Embryonic facial prominence (tissue), 1 donor: Measurements from ENCODE around the gene ST8SIA4.
A peak's percentile ranks its signal among the peaks of the same experiment; 100 is the strongest.

Source experiments
- DNase-seq: peaks from one replicate; pipeline ENCODE4 v3.0.0-alpha.2; 2016; ENCODE audit errors: extremely low spot score

Gene ST8SIA4, protein sequence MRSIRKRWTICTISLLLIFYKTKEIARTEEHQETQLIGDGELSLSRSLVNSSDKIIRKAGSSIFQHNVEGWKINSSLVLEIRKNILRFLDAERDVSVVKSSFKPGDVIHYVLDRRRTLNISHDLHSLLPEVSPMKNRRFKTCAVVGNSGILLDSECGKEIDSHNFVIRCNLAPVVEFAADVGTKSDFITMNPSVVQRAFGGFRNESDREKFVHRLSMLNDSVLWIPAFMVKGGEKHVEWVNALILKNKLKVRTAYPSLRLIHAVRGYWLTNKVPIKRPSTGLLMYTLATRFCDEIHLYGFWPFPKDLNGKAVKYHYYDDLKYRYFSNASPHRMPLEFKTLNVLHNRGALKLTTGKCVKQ

DNA sequence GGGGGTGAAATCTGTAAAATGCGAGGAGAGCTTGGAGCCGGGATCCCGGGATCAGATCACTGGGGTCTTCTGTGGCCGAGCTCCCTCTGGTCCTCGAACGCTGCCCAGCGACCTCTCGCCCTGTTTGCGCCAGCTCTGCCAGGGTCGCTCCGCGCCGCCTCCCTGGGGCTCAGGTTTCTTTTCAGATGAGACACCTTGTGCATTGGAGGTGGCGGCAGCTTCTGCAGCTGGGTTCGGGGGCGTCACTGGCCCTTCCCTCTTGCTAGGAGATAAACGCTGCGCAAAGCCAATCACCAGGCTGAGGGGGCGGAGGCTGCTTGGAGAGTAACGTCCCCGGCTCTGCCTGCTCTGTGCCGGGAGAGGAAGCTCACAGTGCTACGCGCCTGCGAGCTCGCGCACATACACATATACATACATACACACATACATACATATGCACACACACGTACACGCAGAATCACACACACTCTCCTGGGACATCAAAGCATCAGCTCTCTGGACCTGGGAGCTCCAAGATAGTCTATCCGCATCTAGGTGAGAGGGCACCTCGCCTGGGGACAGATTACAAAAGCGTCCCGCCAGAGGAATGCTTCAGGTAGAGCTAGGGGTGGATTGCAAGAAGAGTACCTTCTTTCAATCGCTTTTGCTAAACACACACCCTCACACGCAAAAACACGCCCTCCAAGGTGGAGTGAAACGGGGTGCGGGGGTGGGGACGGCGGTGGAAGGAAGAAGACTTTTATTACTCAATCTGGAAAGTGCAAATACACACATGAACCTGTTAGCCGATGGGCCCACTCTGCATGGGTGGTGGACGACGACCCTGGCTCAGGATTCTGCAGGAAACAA, at the start of gene ST8SIA4:
TSS of gene ST8SIA4 (minus strand) at position 244 of the 849 bp plus-strand sequence. CDS start 327 bp downstream, outside the sequence.
- DNase-seq: peak; percentile 42

DNA sequence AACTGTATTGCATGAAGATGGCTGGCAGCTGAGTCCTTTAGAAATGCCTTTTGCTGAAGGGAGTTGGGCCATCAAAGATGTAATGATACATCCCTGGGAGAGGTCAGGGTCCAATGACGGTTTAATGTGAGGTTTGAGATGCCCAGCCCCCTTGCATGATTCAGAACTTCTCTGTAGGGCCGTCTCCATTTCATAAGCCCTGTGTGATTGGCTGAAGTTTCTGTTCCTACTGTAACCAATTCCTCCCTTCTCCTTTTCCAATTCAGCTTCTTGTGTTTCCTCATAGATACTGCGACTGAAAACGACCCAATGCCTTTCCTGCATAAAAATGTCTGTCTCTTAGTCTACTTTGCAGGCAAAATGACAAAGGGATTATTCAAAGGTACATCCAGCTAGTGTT, 47.9 kb upstream of the ST8SIA4 start:
- no peak for DNase-seq

DNA sequence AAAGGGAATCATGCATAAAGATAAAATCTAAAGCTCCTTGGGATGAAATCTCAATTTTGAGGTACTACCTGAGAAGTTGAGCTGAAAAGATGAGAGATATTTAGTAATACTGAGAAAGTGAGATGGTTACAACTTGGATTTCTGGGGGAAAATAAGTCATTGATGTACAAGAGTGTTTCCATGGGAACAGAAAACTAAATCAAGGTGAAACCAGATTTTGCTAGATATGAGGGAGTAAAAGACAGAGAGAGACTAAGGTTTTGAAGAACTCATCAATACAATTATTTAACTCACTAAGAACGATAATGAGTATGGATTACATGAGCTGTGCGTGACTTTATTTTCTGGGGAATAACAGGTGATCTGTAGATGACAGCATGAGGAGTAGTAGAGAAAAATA, 10.2 kb upstream of the ST8SIA4 start:
- DNase-seq: no peak

DNA sequence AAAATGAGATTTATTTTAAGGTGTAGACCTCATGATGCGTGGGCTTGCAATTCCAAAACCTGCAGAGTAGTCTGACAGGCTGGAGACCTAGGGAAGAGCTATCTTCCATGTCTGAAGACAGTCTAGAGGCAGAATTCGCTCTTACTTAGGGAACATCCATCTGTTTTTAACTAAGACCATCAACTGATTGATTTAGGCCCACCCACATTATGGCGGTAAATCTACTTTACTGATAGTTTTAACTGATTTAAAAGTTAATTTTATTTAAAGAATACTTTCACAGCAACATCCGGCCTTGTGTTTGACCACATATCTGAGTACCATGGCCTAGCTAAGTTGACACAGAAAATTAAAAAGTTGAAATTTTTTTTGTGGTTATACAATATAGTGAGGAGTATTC, 6.0 kb upstream of the ST8SIA4 start:
- no peak for DNase-seq

DNA sequence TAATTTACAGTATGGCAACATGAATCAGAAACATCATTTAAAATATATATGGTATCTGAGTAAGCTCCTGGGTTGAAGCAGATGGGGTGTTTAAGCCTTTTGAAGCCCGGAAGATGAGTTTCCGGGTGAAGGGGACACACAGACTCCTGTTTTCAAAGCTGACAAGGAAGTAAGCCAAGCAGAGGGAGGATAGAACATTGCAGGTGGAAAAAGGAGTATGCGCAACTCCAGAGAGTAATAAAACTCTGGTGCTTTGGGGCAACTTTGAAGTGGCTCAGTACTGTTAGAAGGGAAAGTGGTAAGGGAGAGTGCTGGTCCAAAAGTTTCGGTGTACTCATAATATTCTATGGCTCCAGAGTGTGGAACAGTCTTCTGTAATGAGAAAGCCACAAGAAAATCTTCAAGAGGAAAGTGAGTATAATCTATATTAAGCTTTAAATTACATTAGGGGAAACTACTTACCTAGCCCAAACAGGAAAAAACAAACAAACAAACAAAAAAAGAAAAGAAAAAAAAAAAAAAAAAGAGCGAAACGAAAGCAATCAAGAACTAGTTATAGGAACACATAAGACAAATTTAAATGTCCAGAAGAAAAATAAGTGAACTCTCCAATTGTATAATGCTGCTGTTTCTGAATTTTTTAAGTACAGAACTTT, 2.3 kb upstream of the ST8SIA4 start:
- no peak for DNase-seq

DNA sequence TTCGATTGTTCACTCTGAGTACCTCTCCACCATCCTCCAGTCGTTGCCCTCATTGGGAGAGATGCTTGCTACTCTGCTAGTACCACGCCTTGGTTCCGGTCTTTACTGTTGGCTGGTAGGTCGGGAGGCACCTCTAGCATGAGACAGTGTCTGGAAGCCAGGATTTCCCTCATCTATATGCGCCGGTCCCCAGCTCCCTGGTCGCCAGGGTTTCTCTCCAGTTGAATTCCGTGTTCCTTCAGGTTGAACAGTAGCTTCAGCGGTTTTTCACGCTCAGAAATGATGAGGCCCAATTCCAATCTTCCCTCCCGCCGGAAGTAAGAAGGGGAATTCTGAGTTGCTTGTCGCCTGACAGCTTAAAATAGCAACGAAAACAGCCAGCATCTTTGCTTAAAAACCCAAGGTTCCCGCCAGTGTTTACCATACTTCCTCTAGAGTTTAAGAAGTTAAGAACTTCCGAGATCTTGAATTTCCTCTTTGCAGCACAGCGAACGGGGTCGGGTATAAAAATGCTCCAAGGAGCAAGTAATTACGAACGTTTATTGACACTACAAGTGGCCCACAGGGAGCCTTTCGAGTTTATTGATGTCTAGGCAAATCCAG, 1.3 kb upstream of the ST8SIA4 start:
- no peak for DNase-seq

DNA sequence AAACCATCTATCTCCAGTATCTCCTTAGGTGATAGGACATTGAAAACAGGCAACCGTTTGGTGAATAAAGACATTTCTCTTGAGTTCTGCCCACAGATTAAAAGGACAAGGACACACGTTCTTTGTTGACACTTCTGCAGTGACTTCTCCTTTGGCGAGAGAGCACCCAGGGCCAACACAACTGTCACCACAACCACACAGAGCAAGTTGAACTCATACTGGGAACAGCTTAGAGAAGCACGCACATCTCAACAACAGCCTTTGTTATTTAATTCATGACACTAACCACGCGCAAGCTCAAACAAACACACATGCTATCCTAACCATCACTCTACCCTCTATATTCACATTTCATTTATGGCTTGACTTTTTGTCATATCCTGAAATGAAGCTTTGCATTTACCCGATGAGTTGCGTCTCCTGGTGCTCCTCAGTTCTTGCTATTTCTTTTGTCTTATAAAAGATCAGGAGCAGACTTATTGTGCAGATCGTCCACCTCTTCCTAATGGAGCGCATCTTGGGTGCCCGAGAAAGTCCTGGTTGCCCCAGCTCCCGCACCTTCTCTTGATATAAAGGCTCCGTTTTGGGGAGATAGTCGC, 543 bp downstream of the ST8SIA4 start:
- no peak for DNase-seq

DNA sequence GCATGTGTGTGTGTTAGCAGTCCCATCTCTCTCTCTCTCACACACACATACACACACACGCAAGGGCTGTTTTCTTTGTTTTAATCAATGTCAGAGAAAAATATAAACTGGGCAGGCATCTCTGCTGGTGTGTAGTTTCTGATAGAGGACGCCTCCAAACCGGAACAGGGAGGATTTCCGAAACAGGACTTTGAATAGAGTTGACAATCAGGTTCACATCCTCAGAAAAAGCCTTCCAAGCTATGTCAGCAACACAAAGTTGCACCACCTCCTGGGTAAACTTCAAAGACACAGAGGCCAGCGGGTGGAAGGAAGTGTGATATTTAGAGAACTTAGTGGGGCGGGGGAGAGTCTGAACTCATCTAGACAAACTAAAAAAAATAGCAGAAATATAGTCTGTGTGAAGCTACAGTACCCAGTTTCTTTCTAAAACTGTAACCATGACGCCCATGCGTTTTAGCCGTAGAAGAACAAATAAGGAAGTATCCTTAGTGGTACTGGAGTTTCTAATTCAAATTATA, 1.2 kb downstream of the ST8SIA4 start:
- DNase-seq: no peak

DNA sequence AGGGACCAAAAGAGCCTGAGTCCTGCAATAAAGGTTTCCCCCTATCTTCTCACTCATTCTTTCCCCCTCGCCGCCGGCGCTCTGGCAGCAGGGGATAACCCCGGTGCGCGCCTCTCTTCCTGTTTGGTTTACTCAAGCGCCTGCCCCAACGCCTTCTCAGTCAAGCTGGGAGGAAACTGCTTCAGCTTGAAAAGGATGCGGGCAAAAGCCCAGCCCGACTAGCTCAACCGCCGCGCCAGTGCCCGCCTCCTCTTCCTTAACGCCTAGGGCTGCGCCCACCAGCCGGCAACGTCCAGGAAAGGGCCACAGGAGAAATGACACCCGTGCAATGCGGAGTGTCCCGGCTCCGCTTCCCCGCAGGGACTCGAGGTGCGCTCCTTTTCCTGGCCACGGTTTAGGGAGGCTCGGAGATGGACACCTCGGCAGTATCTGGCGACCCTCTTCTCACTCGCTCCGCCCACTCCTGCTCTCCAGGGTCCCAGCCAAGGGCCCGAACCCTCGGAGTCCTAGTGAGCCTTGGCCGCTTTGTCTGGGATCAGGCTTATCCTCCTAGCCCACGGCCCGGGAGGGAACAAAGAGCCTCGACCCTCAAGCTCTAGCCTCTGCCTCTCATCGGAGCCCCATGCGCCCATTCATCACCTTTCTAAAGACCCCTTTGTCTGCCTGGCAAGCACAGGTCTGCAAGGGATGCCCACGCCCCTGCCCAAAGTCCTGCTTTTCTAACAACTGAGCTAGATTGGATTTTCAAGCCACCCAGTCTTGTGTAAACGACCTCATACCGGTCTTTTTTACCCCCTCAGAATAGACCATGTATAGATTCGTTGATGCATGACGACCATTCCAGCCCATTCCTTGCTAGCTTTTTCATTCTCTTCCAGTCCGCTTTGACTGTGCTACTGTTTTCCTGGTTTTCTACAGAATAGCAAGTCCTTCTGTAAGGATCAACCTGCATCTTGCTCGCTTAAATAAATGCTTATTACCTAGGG, 2.0 kb downstream of the ST8SIA4 start:
- no peak for DNase-seq

DNA sequence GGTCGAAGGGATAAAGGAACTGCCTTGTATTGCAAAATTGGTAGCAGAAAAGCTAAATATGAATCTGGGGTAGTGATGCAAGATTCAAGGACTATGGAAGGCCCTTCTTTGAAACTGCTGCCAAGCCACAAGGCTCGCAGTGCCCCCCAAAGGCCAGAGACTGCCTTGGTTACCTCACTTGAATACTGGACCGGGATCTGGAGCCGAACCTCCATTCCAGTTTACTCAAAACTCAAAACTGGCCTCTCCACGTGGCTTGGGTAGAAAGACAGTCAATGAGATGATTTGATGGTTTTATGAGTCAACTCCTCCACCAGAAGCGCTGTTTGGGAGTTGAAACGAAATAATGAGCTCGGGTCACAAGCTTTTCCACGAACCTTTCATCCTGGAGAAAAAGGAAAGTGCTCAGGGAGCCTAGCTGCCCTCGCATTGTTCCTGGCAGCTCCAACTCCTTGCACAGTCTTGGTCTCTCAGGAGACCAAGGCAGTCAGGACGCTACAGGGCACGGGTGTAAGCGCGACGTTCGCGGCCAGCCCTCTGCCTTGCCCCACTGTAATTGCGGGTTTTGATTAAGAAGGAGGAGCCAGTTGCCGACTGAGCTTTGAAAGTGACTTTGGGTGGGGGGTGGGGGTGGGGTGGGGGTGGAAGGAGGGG, 2.8 kb downstream of the ST8SIA4 start:
- no peak for DNase-seq

DNA sequence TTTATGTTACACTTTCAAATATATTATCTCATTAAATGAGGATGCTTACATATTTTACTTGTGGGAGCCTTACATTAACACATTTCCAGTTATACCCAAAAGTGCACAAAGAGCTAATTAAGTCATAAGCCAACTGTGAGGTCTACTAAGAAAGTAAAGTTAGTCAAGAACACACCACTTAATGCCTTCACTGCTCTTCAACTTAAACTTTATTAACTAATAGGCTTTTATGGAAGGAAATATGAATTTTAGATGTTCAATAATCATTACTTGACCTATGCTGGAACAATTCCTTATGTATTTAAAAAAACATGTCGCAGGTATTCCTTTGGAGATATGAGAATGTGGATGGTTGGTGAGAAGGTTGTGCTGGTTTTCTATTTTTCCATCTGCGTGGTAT, 3.4 kb downstream of the ST8SIA4 start:
- no peak for DNase-seq

DNA sequence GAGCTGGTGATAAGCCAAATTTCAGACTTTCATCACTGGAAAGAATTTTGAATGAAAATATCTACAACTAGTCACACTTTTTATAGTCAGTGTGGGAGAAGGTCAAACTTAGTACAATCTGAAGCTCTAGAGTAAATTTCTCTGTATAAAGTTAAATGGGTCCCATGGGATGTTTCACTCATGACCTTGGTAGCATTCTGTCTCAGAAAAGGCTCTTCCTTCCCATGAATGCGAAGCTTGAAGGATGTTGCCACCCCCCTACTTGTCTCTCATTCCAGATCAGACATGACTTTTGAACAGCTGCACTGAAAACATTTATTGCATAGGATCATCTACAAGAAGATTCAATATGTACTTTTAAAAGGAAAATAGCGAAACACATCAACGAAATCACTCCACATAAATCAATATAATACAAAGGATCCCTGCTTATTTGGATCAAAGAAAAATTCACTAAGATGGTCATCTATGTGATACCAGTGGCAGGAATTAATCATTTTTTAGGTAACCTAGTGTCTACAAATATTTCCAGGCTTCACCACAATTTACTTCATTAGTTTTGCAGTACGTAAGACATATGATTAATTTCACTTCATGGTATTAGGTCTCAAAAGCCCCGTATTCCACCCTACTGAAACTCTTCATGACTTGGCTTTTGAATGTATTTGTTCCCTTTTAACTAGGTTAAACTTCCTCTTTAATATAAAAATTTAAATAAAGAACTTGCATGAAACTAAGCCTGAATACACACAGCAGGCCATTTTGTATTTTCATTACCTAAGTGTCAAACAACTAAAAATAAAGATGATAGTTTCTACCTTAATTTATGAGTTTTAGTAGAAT, 4.4 kb downstream of the ST8SIA4 start:
- DNase-seq: no peak

DNA sequence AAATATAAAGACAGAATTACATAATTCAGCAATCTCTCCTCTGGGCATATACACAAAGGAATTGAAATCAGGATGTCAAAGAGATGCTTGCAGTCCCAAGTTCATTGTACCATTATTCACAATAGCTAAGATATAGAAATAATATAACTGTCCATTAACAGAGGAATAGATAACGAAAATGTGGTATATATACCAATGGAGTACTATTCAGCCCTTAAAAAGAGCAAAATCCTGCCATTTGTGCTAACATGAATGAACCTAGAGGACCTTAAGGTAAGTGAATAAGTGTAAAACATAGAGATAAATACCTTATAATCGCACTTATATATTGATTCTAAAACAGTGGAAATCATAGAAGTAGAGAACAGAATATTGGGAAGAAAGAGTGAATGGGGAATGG, 7.0 kb downstream of the ST8SIA4 start:
- DNase-seq: no peak

DNA sequence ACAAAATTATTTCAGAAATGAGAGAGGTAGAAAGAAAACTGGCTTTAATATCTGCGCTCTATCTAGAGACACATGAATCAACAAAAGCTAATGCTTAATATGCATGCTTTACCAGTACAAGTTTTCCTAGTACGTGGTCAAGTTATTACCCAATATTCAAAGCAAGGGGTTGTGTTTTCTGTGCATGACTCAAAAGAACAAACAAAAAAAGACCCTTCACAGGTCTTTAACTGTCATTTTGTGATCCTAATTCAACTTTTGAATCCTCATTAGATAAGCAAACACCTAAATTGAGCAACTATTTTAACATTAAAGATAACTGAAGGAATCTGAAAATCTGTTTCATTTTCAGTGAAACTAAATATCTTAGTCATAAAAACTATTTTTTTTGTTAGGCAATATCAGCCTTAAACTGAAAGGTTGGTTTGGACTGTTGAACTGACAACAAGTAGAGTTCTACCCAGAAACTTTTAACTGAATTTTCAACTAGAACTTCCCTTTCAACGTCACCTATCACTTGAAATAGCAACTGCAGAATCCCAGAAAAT, 12.5 kb downstream of the ST8SIA4 start:
- no peak for DNase-seq

DNA sequence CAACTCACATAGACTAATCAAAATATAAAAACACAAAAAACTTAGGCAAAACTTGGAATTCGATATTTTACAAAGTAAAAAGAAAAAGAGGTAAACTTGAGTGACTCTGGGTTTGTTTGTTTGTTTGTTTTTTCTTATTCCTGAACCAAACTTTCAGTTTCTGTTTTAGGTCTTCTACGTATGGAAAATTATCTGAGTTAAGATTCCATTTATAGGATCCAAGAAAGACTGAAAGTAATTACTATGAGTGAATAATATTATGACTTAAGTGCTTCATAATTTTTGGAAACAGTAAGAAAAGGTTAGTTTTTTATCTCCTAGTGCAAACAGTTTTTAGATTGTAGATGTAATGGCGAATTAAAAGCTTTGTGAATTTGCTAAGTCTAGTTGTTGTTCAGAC, 13.2 kb downstream of the ST8SIA4 start:
- DNase-seq: no peak

DNA sequence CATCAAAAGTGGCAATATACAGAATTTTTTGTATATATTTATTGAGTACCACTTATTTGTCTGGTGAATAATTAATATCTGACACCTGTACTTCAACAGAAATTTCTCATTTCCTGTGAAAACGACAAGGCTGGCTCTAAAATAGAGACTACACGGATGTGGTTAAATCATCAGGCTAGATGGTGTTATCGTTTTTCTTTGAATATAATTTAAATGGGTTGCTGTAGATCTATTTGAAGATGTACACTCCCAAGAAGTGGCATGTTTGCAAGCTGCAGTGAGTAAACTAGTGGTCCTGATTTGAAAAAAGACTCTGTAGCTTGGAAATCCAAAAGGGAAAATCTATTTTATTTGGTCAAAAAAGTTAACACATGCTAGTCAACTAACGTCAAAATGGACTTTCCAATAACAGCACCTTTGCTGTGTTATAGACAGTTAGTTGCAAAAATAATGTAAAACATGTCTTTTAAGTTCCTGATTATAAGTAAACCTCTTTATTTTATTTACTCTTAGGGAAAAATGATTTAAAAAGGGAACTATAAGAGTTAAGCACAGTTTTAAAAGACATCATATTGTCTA, 13.8 kb downstream of the ST8SIA4 start:
- DNase-seq: no peak

DNA sequence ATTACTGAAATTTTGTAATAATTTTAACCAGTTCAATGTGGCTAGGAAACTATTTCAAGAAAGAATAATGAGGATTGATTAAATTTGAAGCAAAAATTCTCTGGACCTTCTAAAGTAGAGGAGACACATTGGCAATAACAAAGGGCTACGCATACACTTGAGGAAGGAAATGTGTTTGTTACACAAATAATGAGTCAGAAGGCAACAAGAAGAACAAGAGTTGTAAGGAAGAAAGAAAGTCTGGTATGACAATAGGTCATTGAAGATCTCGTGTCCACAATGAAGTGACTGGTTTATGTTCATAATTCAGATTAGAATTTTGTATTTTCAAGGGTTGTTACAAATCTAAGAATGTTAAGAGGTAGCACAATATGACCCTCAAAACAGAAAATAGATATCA, 25.8 kb downstream of the ST8SIA4 start:
- DNase-seq: no peak
